A549 (cell line): ENCODE measurements around the gene RAPGEF4. TPM values are rescaled to one million over a fixed set of nuclear protein-coding genes. Genes with fewer than 3 reads are reported as not detected.
A peak's percentile ranks its signal among the peaks of the same experiment; 100 is the strongest.

Experiments used
- ATAC-seq, 2 experiments: fragments of 200-7000 bp in 1 of 2; fragments of >200 bp in 1 of 2; cut with Nextera tagmentation in 1 of 2; cut with Tn5 transposase in 1 of 2; 3 replicates each; pipeline versions ENCODE4 v1.8.0 to v1.9.1; 2018 to 2020; ENCODE audit warnings: mild to moderate bottlenecking in 1 of 2, moderate library complexity in 1 of 2
- CTCF ChIA-PET: fragments of 300-600 bp; sonication (Branson Sonifier 250); formaldehyde crosslinking; extraction: SDS; loops from one replicate; lab custom pipeline; 2021; ENCODE audit warnings: antibody characterized with exemption, inconsistent platforms; lab: Yijun Ruan, JAX
- POLR2A ChIA-PET: fragments of 350-600 bp; formaldehyde crosslinking; extraction: SDS; loops from one replicate; lab custom pipeline; 2021; ENCODE audit warnings: antibody characterized with exemption, inconsistent platforms; lab: Yijun Ruan, JAX
- DNase-seq, 2 experiments: peaks; one replicate each; pipeline versions ENCODE4 v3.0.0 to v3.0.0-alpha.2; 2011 to 2016; ENCODE audit warnings: low read depth in 1 of 2, low spot score in 1 of 2
- FAIRE-seq: peaks from 2 replicates; lab custom pipeline; 2011; peaks lifted over from hg19 to GRCh38; lab: Jason Lieb, UNC
- H3K27ac ChIP-seq, 2 experiments: fragments of >200 bp; sonication (Bioruptor Twin); formaldehyde crosslinking; 3 replicates each; pipeline ENCODE4 v1.5.1; 2016 to 2017
- H3K4me1 ChIP-seq: fragments of >200 bp; sonication (Bioruptor Twin); formaldehyde crosslinking; 3 replicates; pipeline ENCODE4 v1.6.1; 2016
- H3K4me2 ChIP-seq: fragments of >200 bp; sonication (Bioruptor Twin); formaldehyde crosslinking; 3 replicates; pipeline ENCODE4 v1.6.1; 2016
- H3K4me3 ChIP-seq: fragments of >200 bp; sonication (Bioruptor Twin); formaldehyde crosslinking; 3 replicates; pipeline ENCODE4 v1.5.1; 2016
- H3K9me3 ChIP-seq: fragments of >200 bp; sonication (Bioruptor Twin); formaldehyde crosslinking; 3 replicates; pipeline ENCODE4 v1.6.1; 2016
- CBX2 ChIP-seq: fragments of 200-600 bp; sonication (generic); IDR thresholded peaks from 2 replicates; pipeline ENCODE4 v1.6.1; 2016; ENCODE audit warnings: low read depth, mild to moderate bottlenecking, borderline replicate concordance
- CBX8 ChIP-seq: fragments of 200-600 bp; sonication (generic); IDR thresholded peaks from 2 replicates; pipeline ENCODE4 v1.6.1; 2016
- CHD2 ChIP-seq: fragments of 150-350 bp; IDR thresholded peaks from 2 replicates; pipeline ENCODE4 v1.6.1; 2014; ENCODE audit warnings: low read length; ENCODE audit not compliant: partially characterized antibody
- CHD4 ChIP-seq: fragments of 200-600 bp; sonication (generic); IDR thresholded peaks from 2 replicates; pipeline ENCODE4 v1.6.1; 2016; ENCODE audit warnings: antibody characterized with exemption, mild to moderate bottlenecking, borderline replicate concordance
- HDAC2 ChIP-seq: fragments of 200-600 bp; sonication (generic); IDR thresholded peaks from 2 replicates; pipeline ENCODE4 v1.6.1; 2016
- HOXA7 ChIP-seq: fragments of 250-450 bp; sonication (Bioruptor Pico); IDR thresholded peaks from 2 replicates; pipeline ENCODE4 v1.5.0; 2020; ENCODE audit warnings: mild to moderate bottlenecking, moderate library complexity
- MAFK ChIP-seq: fragments of 450-650 bp; IDR thresholded peaks from 2 replicates; pipeline ENCODE4 v1.6.1; 2014; ENCODE audit not compliant: partially characterized antibody
- MAZ ChIP-seq: fragments of 150-350 bp; IDR thresholded peaks from 2 replicates; pipeline ENCODE4 v1.6.1; 2014; ENCODE audit warnings: antibody characterized with exemption, low read depth, low read length, borderline replicate concordance
- MYC ChIP-seq: IDR thresholded peaks from 2 replicates; pipeline ENCODE4 v1.6.1; 2012; ENCODE audit warnings: mild to moderate bottlenecking, inconsistent platforms, low read length, improper control_type of control experiment, borderline replicate concordance
- NFE2L2 ChIP-seq: fragments of 150-350 bp; conservative IDR thresholded peaks from 2 replicates; pipeline ENCODE4 v1.6.1; 2014; ENCODE audit warnings: low read length
- NR3C1 ChIP-seq: fragments of >200 bp; sonication (Bioruptor Twin); formaldehyde crosslinking; IDR thresholded peaks from 3 replicates; pipeline ENCODE4 v1.6.1; 2017
- PHF8 ChIP-seq: fragments of 200-600 bp; sonication (generic); IDR thresholded peaks from 2 replicates; pipeline ENCODE4 v1.6.1; 2016; ENCODE audit warnings: low read depth, mild to moderate bottlenecking, antibody characterized with exemption, moderate library complexity, borderline replicate concordance
- POLR2AphosphoS2 ChIP-seq: conservative IDR thresholded peaks from 2 replicates; pipeline ENCODE4 v1.6.1; 2012; ENCODE audit warnings: low read length, improper control_type of control experiment, inconsistent platforms
- RARB ChIP-seq: fragments of 250-450 bp; sonication (Bioruptor Pico); IDR thresholded peaks from 2 replicates; pipeline ENCODE4 v1.8.0; 2021; ENCODE audit warnings: mild to moderate bottlenecking, moderate library complexity
- RCOR1 ChIP-seq: fragments of 150-350 bp; IDR thresholded peaks from 2 replicates; pipeline ENCODE4 v1.6.1; 2014; ENCODE audit warnings: antibody characterized with exemption, low read length, low read depth
- RFX5 ChIP-seq: fragments of 450-650 bp; IDR thresholded peaks from 2 replicates; pipeline ENCODE4 v1.7.1; 2014; ENCODE audit warnings: antibody characterized with exemption, mild to moderate bottlenecking, moderate library complexity
- SMC3 ChIP-seq: fragments of >200 bp; sonication (Bioruptor Twin); formaldehyde crosslinking; IDR thresholded peaks from 3 replicates; pipeline ENCODE4 v1.6.1; 2018; ENCODE audit warnings: inconsistent platforms
- ZFP36 ChIP-seq: fragments of 450-650 bp; IDR thresholded peaks from 2 replicates; pipeline ENCODE4 v1.6.1; 2014; ENCODE audit warnings: borderline replicate concordance; ENCODE audit not compliant: partially characterized antibody
- ZNF302 ChIP-seq: fragments of 250-450 bp; sonication (Bioruptor Pico); IDR thresholded peaks from 2 replicates; pipeline ENCODE4 v1.9.0; 2021; ENCODE audit warnings: inconsistent platforms, mild to moderate bottlenecking, moderate library complexity
- ZSCAN20 ChIP-seq: fragments of 250-450 bp; sonication (Bioruptor Pico); IDR thresholded peaks from 2 replicates; pipeline ENCODE4 v1.8.0; 2022; ENCODE audit warnings: mild to moderate bottlenecking, moderate library complexity
- WGBS: methylation state at CpG from one replicate; pipeline ENCODE4 v1.1.6; 2017; ENCODE audit errors: missing lambda C conversion rate; 5-methylcytosine and 5-hydroxymethylcytosine counted together
- polyA plus RNA-seq, 4 experiments: library from polyadenylated mRNA; depleted of rRNA in 3 of 4; stranded (reverse); fragments of >200 nt; fragmentation: RNase III in 1 of 4; extraction: RNeasy Plus Mini Kit Qiagen cat#74134 plus additional on column Dnase treatment in 1 of 4; gene quantifications; 2 replicates in 3 of 4; 3 replicates in 1 of 4; pipeline ENCODE4 v1.2.3, GENCODE V29; 2011 to 2017
- TF ChIP-seq, protein P1 (sequence below): IDR thresholded peaks from 2 replicates; pipeline ENCODE4 v1.6.1; 2012
- TF ChIP-seq, protein P2 (sequence below): fragments of 250-450 bp; sonication (Bioruptor Pico); IDR thresholded peaks from 2 replicates; pipeline ENCODE4 v1.5.0; 2021; ENCODE audit warnings: mild to moderate bottlenecking, moderate library complexity, borderline replicate concordance
- TF ChIP-seq, protein P3 (sequence below): fragments of >200 bp; sonication (Bioruptor Twin); formaldehyde crosslinking; IDR thresholded peaks from 3 replicates; pipeline ENCODE4 v1.5.1; 2016
- TF ChIP-seq, protein P4 (sequence below): fragments of 150-350 bp; IDR thresholded peaks from 2 replicates; pipeline ENCODE4 v1.6.1; 2014; ENCODE audit warnings: low read depth, mild to moderate bottlenecking, low read length

Gene RAPGEF4
- polyA plus RNA-seq, 2 of the 4 experiments (the other 2 are of a cell fraction), result 0.18 to 1.1 TPM

DNA sequence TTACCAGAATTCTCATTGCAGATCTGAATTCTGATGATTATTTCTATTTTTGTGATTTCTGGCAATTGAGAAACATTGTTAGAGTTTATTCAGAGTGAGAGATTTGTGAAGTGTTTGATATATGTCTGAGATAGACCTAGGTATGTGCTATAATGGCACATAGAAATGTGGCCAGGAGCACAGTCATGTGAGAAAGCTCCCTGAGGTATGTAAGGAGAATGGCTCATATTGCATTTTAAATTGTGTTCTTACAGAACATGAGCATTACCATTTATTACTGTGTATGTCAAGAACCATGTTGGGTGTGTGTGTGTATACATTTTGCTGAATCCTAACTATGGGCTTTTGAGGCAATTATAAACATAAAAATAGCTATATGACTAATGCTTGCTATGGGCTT lies 101.2 kb downstream of the RAPGEF4 start:
- ChIA-PET POLR2A (no interaction called here), CTCF (interaction anchor here (1.2 to 1.5 kb wide), 3 partner anchors 9 to 96 kb away, joined by 3 read pairs; no protein-coding TSS in a partner anchor)
- Histone ChIP-seq H3K4me3 (no peak overlapping the region), H3K9me3 (no peaks in the 10 kb centered on the region), H3K4me1 (peaks cover 4% of the 10 kb centered on the region; the same call in 1 of the 3 replicates), H3K27ac (no peak overlapping the region), H3K4me2 (0 out of 3 replicates have a peak overlapping the region, but pooled peaks have one; percentile 5)
- no peak for FAIRE-seq
- ATAC-seq, result no peak
- DNase-seq, result no peak
- no peak for TF ChIP-seq ZNF302
- TF ChIP-seq ZFP36, result no peak
- TF ChIP-seq NR3C1, result no peak
- no peak for TF ChIP-seq MYC
- no peak for TF ChIP-seq RCOR1
- TF ChIP-seq CBX8, result no peak
- TF ChIP-seq PHF8, result no peak
- no peak for TF ChIP-seq HOXA7
- no peak for TF ChIP-seq RFX5
- TF ChIP-seq HDAC2, result no peak
- TF ChIP-seq, protein P1, sequence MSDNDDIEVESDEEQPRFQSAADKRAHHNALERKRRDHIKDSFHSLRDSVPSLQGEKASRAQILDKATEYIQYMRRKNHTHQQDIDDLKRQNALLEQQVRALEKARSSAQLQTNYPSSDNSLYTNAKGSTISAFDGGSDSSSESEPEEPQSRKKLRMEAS, result no peak
- TF ChIP-seq, protein P2, sequence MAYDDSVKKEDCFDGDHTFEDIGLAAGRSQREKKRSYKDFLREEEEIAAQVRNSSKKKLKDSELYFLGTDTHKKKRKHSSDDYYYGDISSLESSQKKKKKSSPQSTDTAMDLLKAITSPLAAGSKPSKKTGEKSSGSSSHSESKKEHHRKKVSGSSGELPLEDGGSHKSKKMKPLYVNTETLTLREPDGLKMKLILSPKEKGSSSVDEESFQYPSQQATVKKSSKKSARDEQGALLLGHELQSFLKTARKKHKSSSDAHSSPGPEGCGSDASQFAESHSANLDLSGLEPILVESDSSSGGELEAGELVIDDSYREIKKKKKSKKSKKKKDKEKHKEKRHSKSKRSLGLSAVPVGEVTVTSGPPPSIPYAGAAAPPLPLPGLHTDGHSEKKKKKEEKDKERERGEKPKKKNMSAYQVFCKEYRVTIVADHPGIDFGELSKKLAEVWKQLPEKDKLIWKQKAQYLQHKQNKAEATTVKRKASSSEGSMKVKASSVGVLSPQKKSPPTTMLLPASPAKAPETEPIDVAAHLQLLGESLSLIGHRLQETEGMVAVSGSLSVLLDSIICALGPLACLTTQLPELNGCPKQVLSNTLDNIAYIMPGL (CRISPR knock-in tag), result no peak
- no peak for TF ChIP-seq RARB (CRISPR knock-in tag)
- TF ChIP-seq MAFK, result no peak
- TF ChIP-seq, protein P3, sequence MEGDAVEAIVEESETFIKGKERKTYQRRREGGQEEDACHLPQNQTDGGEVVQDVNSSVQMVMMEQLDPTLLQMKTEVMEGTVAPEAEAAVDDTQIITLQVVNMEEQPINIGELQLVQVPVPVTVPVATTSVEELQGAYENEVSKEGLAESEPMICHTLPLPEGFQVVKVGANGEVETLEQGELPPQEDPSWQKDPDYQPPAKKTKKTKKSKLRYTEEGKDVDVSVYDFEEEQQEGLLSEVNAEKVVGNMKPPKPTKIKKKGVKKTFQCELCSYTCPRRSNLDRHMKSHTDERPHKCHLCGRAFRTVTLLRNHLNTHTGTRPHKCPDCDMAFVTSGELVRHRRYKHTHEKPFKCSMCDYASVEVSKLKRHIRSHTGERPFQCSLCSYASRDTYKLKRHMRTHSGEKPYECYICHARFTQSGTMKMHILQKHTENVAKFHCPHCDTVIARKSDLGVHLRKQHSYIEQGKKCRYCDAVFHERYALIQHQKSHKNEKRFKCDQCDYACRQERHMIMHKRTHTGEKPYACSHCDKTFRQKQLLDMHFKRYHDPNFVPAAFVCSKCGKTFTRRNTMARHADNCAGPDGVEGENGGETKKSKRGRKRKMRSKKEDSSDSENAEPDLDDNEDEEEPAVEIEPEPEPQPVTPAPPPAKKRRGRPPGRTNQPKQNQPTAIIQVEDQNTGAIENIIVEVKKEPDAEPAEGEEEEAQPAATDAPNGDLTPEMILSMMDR, result no peak

DNA sequence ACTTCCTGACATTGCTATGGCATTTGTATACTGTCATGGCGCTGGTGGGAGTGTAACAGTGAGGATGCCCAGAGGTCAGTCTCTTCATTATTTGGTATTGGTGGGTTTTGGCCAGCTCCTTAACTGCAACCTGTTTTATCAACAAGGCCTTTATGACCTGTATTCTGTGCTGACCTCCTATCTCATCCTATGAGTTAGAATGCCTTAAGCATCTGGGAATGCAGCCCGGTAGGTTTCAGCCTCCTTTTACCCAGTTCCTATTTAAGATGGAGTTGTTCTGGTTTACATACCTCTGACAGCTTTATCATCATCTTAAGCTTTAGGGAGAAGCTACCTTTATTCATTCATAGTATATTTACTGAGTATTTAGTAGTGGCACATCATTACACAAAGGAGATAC lies 103.8 kb downstream of the RAPGEF4 start:
- 80% methylated on average over 2 of the region's 2 CpGs for WGBS
- ChIA-PET POLR2A (no interaction called here), CTCF (interaction anchor here (2.2 to 2.6 kb wide), 2 partner anchors 33 to 92 kb away, joined by 7 read pairs; no protein-coding TSS in a partner anchor)
- no peak overlapping the region for H3K27ac ChIP-seq
- ATAC-seq (no peak), DNase-seq (no peak), FAIRE-seq (no peak)
- TF ChIP-seq, protein P2 (CRISPR knock-in tag), result no peak
- TF ChIP-seq SMC3, result no peak
- no peak for TF ChIP-seq RFX5
- no peak for TF ChIP-seq RCOR1
- peaks cover 4% of the 10 kb centered on the region; the same call in 1 of the 3 replicates for H3K4me1 ChIP-seq
- no peak overlapping the region for H3K4me2 ChIP-seq
- H3K9me3 ChIP-seq, result no peaks in the 10 kb centered on the region
- no peak overlapping the region for H3K4me3 ChIP-seq

DNA sequence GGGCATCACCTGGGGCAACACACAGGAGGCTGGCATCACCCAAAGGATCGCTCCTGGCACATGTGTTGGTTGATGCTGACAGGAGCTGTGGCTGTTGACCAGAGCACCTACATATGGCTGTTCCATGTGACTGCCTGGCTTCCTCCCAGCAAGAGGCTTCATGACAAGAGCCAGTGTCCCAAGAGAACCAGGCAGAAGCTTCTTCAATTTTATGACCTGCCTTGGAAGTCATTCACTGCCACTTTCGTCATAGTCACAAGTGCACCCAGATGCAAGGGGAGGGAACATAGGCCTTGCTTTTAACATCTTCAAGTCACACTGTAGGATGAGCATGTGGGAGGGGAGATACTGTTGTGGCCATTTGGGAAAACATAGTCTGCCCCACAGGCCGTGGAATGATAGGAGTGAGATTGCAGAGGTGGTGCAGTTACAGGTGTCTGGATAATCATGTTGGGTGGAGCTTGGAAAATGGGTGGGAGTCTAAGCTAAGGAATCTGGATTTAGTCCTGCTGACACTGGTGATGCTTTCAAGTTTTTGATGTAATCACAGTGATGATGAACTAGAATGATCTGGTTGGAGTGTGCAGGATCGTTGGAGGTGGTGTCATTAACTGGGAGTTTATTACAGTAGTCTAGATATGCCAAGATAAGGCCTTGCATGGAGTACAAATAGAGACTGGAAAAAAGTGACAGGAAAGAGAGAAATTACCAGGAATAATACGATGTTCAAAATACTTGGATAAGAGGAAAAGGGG lies 107.0 kb downstream of the RAPGEF4 start:
- H3K4me3 ChIP-seq, result no peak overlapping the region
- H3K4me2 ChIP-seq, result no peak overlapping the region
- TF ChIP-seq CBX8, result no peak
- no peak for TF ChIP-seq ZSCAN20 (CRISPR knock-in tag)
- TF ChIP-seq CHD4, result no peak
- no peak for TF ChIP-seq MAZ
- TF ChIP-seq CBX2, result no peak
- no peak for TF ChIP-seq POLR2AphosphoS2
- TF ChIP-seq NFE2L2, result no peak
- TF ChIP-seq, protein P4, sequence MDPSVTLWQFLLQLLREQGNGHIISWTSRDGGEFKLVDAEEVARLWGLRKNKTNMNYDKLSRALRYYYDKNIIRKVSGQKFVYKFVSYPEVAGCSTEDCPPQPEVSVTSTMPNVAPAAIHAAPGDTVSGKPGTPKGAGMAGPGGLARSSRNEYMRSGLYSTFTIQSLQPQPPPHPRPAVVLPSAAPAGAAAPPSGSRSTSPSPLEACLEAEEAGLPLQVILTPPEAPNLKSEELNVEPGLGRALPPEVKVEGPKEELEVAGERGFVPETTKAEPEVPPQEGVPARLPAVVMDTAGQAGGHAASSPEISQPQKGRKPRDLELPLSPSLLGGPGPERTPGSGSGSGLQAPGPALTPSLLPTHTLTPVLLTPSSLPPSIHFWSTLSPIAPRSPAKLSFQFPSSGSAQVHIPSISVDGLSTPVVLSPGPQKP, result no peak
- no peak for TF ChIP-seq HOXA7
- no peak for TF ChIP-seq CHD2
- H3K27ac ChIP-seq, result no peak overlapping the region
- no peaks in the 10 kb centered on the region for H3K4me1 ChIP-seq
- ChIA-PET CTCF (interaction anchor here (0.7 to 2.2 kb wide), 5 partner anchors 10 to 129 kb away, joined by 3 to 7 read pairs (median 3); no protein-coding TSS in a partner anchor), POLR2A (no interaction called here)
- DNase-seq (no peak), ATAC-seq (no peak), FAIRE-seq (no peak)
- WGBS, result 55% methylated on average over 5 of the region's 5 CpGs
- H3K9me3 ChIP-seq, result no peaks in the 10 kb centered on the region
